ENCODE data around the gene FOSB. TPM values are rescaled to one million over a fixed set of nuclear protein-coding genes. Genes with fewer than 3 reads are reported as not detected.

The FOSB gene
- total and polyA plus RNA-seq, 9 of the 15 experiments (the other 6 are each of a cell fraction or from before 2014, with no cell fraction given), result 0.11 to 2.7 (median 0.73) TPM

- TF ChIP-seq E2F4 (CRISPR knock-in tag; IDR thresholded peaks at IDR 0.05; ENCODE audit: low read depth), result 0 out of 2 replicates have a peak, but pooled peaks have one; percentile 58
- TF ChIP-seq ARID4B (CRISPR knock-in tag; IDR thresholded peaks at IDR 0.05), result peak; percentile 98
- TF ChIP-seq THRA (IDR thresholded peaks at IDR 0.05), result no peak
- TF ChIP-seq NKRF (IDR thresholded peaks at IDR 0.05; ENCODE audit: borderline replicate concordance), result peak; percentile 79
- TF ChIP-seq SRF (CRISPR knock-in tag; IDR thresholded peaks at IDR 0.05), result 0 out of 4 replicates have a peak, but pooled peaks of 1 of the 2 experiments have one; percentile 44
- no peak for TF ChIP-seq NR4A1 (CRISPR knock-in tag; IDR thresholded peaks at IDR 0.05)
- 0 out of 2 replicates have a peak, but pooled peaks have one; percentile 40 for TF ChIP-seq NR4A1 (tag; IDR thresholded peaks at IDR 0.05)
- no peak for TF ChIP-seq THAP7 (CRISPR knock-in tag; IDR thresholded peaks at IDR 0.05)
- 0 out of 2 replicates have a peak, but pooled peaks have one; percentile 26 for TF ChIP-seq USF1 (CRISPR knock-in tag; IDR thresholded peaks at IDR 0.05)
- peak; percentile 68 for TF ChIP-seq LCOR (CRISPR knock-in tag; IDR thresholded peaks at IDR 0.05)
- TF ChIP-seq E2F1 (CRISPR knock-in tag; IDR thresholded peaks at IDR 0.05), result peak; percentile 40; the same call in 1 of the 2 replicates
- peak; percentile 58; the same call in 1 of the 2 replicates for TF ChIP-seq SP1 (CRISPR knock-in tag; IDR thresholded peaks at IDR 0.05)
Measured at GRCh38 chr19:45496349-45496953, 28.7 kb downstream of the FOSB start (continued).
